HG02852 (cell line): ENCODE data around the gene NEK4.
"Not testable (repeated sequence)": the region's sequence is repeated elsewhere in the genome, so short reads cannot be mapped to it uniquely, and the experiment has no call there.

Experiments used
- ATAC-seq: cut with Tn5 transposase; IDR thresholded peaks from one replicate; pipeline ENCODE4 v1.9.1; 2021; ENCODE audit warnings: mild to moderate bottlenecking, moderate library complexity; ENCODE audit not compliant: unreplicated experiment

NEK4 gene

DNA sequence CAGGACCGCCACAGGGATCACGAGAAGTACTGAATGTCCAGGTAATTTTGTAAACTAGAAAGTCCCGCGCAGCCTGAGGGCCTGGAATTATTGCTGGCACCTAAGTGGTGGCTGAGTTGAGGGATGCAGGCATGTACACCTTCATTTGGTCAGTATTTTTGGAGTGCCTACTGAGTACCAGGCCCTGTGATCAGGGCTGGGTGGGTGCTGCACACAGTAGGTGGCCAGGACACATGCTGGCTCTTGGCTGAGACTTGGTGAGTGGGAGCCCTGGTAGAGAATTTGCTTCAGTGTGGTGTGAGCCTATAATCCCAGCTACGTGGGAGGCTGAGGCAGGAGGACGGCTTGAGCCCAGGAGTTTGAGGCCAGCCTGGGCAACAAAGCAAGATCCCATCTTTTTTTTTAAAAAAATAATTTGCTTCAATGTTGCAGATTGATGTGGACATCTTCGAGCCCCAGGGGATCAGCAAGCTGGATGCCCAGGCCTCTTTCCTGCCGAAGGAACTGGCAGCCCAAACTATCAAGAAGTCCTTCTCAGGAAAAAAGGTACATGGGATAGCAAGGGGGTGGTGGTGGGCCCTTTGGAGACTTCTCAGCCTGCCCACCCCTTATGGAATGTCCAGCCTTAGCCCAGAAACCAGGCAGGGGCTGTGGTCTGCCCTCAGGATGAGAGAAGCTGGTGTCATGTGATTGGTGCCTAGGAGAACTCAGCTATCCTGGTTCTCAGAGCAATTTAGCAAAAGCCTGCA, 9.3 kb upstream of the NEK4 start:
- no peak for ATAC-seq

- ATAC-seq: peak; percentile 61
These were observed 8.5 kb upstream of the NEK4 start for GRCh38 chr3:52779011-52779836.

DNA sequence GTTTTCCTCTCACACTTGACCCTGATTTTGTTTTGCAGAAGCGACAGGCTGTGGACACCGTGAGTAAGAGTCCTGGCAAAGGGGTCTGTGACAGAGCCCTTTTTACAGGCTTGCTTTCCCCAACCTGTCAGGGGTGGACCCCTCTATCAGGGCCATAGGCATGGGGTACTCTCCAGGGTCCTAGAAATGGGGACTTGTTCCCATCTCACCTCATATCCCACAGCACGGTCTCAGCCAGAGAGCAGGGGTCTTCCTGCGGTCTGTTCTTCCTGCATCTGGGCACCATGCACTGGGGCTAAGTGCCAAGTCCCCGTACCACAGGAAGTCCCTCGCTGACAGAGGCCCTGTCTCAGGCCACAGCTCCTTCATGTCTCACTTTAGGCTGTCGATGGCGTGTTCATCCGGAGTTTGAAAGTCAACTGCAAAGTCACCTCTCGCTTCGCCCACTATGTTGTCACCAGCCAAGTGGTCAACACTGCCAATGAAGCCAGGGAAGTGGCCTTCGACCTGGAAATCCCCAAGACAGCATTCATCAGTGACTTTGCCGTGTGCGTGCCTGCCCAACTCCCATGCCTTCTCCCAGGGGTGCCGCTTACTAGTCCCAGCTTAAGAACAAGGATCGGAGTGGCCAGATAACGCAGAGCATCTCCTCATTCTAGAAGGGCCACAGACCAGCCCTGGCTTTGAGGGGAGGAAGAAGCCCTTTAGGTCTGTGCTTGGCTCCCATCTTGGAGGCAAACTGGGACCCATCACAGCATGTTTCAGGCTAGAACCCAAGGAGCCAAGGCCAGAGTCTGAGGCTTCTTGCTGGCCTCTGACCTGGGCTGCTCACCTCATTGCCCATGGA, 7.4 kb upstream of the NEK4 start:
- no peak for ATAC-seq

DNA sequence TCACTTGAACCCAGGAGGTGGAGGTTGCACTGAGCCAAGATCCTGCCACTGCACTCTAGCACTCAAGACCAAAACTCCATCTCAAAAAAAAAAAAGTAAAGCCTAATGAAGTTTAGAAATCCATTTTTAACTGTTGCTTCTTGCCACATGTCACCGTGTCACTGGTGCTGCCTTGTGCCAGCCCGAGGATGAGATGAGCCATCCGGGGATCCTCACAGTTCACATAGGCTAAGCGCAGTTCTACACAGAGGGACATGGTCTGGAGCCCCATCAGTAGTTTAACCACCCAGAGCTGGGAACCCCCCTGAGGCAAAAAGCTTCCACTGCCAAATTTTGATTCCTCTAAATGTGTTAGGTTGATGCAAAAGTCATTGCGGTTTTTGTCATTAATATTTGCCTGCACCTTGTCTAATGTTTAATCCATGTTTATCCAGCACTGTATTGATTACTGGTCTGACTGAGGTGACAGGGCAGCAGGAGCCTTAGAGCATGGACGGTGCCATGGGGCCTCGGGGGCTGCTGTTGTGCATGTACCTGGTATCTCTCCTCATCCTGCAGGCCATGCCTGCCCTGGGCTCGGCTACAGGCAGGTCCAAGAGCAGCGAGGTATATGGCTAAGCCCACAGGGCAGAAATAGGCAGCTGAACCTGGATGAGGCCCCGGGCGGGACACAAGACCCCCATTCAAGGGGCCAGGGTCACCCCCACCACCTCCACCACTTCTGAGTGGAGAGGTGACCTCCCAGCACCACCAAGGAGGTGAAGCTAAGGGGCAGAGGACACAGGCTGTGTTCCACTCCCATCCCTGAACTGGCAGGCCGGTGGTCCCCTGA, 6.6 kb upstream of the NEK4 start, which contains the start of gene ITIH1:
Gene ITIH1 (plus strand): TSS at position 473 of the 832 bp plus-strand sequence. CDS start 17 bp downstream, at position 490.
- ATAC-seq: no peak

DNA sequence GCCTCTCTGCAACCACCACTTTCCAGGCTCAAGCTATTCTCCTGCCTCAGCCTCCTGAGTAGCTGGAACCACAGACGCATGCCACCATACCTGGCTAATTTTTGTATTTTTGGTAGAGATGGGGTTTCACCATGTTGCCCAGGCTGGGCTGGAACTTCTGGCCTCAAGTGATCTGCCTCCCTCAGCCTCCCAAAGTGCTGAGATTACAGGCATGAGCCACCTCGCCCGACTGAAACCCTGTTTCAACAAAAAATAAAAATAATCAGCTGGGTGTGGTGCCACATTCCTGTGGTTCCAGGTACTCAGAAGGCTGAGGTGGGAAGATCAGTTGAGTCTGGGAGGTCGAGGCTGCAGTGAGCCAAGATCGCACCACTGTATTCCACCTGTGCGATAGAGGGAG, 5.7 kb upstream of the NEK4 start:
- ATAC-seq: not testable (repeated sequence)

- ATAC-seq: no peak
These were observed 5.1 kb upstream of the NEK4 start for GRCh38 chr3:52775877-52776276.

DNA sequence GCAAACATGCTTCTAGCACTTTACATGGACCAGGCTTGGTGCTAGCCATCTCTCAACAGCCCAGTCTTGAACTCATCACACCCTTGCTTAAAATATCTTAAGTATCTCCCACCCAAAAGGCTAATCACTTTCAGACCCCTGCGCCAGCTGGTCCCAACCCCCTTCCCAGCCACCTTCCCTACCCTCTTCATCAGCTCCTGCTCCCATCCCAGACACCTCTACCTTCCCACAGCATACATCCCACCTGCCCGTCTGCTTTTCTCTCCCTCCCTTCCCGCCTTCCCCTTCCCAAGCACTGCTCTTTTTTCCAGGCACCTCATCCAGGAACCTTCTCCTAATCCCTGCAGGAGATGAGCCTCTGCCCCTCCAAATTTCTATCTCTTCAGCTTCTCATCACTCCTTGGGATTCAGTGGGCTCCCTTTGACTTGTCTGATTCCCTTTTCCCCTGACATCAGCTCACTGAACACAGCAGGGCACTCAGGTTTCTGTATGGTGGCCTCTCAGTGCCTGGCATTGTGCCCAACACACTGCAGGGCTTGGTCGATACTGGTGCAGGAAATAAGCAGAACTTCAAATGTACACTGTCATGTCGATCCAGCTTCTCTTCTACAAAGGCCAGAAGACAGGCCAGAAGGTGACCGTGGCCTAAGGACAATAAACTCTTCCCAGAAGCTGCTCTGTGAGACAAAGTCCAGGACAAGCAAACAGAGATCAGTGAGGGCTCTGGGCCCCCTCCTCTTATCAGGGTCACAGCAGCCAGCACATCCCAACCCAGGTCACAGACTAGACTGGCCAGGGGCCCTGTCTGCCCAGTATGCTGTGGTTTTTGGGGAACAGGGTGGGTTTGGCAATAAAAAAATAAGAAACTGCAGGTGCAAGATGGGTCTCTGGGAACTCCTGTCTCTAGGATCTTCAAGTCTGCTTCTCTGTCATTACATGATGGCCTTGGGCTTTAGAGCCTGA, 4.4 kb upstream of the NEK4 start:
- ATAC-seq: no peak

DNA sequence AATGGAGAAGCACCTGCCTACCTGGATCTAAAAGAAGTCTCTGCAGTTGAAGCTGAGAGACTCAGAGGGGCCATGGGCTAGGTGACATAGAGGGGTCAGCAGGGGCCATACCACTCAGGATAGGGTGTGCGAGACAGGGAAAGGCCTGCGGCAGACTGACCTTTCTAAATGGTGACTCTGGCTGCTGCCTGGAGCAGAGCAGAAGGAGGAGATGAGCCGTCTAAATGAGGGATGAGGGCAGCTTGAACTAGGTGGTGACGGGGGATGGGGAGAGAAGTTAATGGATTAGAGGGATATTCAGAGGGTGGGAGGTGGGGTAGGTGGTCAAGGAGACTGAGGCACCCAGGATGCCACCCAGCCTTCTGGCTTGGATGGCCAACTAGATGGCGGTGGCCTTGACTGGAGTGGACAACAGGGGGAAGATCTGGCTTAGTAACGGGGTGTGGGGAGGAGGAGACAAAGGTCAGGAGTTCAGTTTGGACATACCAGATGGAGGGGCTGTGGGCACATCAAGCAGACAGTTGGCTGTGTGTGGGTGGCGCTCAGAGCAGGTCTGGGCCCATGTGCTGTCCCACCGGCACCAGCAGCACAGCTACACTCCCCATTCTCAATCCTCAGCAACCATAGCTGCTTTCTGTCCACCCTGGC, 3.5 kb upstream of the NEK4 start:
- ATAC-seq: no peak

GRCh38 chr3:52773361-52774065, 2.8 kb upstream of the NEK4 start:
- ATAC-seq: no peak

- no peak for ATAC-seq
These were observed 962 bp upstream of the NEK4 start for GRCh38 chr3:52771702-52772101.

GRCh38 chr3:52771334-52771681, 568 bp upstream of the NEK4 start:
- ATAC-seq: peak; percentile 22

GRCh38 chr3:52769786-52770455, 819 bp downstream of the NEK4 start:
- ATAC-seq: no peak

DNA sequence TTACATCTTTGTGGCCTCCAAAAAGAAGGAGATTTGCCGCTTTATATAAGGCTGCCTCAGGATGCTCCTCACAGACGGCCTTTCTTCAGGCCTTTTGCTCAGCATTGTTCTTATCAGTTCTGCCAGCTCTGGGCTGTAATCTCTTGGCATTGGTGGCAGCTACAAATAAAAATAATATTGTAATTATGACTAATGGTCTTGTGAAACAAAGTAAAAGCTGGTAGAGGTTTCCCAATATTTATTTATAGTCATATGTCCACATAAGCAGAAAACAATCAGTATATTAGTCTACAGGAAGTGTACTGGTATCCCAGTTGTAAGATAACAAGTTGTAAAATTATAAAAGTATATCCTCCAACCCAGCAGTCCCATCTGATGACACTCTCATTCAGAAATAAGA, 7.3 kb downstream of the NEK4 start:
- no peak for ATAC-seq

- no peak for ATAC-seq
These were observed 14.6 kb downstream of the NEK4 start for GRCh38 chr3:52756141-52756540.

GRCh38 chr3:52754373-52754772, 16.4 kb downstream of the NEK4 start:
- ATAC-seq: no peak

DNA sequence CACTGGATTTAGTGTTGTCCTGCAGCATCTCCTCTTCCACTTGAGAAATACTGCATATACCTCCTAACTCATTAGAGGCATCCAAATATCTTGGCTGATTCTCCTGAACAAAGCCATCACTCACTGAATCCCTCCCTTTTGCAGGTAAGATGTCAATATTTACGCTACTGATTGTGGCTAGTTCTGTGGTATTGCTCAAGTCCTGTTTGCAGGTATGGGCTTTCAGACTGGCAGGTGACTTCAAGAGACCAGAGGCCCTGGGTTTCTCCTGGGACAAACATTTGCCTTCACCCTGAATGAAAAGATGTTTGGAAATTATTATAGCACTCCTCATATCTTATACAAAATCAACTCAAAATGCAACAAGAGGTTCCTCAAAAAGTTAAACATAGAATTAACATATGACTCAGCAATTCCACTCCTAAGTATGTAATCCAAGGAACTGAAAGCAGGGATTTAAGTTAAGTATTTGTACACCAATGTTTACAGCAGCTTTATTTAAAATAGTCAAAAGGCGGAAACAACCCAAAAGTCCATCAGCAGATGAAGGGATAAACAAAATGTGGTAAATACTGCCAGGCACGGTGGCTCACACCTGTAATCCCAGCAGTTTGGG, 18.6 kb downstream of the NEK4 start:
- ATAC-seq: no peak

DNA sequence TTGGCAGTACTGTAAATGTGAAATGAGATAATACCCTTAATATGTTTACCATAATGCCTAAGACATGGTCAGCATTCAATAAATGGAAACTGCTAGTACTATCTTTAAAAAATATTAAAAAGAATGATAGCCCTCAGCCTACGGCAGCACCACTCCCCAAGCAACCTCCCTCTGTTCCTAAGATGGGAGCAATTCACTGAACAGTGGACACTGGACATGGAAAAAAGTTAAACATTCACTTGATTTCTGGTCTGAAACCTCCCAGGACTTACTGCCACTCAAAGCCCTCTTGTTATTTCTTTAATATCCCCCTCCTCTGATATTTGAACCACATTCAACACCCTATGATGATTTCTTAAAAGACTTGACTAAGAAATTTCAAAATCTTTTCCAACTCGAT, 27.0 kb downstream of the NEK4 start:
- no peak for ATAC-seq
